Hepatocyte (in vitro differentiated cells): ENCODE data around the gene SHC4.

ENCODE experiments used
- EZH2 ChIP-seq: fragments of 200-600 bp; sonication (generic); IDR thresholded peaks from 2 replicates; pipeline ENCODE4 v1.6.1; 2016; ENCODE audit warnings: antibody characterized with exemption, mild to moderate bottlenecking, borderline replicate concordance
- TF ChIP-seq, protein P1 (sequence below): fragments of 200-600 bp; sonication (generic); IDR thresholded peaks from 2 replicates; pipeline ENCODE4 v1.5.1; 2016; ENCODE audit warnings: antibody characterized with exemption, mild to moderate bottlenecking; ENCODE audit not compliant: poor library complexity

DNA sequence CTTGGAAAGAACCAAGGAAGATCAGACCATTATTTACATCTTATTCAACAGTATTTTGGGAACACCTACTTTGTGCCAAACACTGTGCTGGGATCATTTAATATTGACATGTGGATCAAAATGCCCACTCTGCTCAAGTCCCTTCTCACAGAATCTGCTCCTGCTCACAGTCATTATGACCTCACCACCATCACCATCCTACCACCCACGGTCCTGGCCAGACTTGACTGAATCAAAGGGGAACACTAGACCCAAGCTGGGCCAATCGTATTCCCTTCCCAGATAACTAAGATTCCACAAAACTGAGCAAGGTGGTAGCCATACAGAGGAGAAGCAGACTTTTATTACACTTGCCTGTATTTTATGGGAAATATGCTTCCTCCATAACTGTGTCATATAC, 149.4 kb downstream of the SHC4 start:
- TF ChIP-seq, protein P1, sequence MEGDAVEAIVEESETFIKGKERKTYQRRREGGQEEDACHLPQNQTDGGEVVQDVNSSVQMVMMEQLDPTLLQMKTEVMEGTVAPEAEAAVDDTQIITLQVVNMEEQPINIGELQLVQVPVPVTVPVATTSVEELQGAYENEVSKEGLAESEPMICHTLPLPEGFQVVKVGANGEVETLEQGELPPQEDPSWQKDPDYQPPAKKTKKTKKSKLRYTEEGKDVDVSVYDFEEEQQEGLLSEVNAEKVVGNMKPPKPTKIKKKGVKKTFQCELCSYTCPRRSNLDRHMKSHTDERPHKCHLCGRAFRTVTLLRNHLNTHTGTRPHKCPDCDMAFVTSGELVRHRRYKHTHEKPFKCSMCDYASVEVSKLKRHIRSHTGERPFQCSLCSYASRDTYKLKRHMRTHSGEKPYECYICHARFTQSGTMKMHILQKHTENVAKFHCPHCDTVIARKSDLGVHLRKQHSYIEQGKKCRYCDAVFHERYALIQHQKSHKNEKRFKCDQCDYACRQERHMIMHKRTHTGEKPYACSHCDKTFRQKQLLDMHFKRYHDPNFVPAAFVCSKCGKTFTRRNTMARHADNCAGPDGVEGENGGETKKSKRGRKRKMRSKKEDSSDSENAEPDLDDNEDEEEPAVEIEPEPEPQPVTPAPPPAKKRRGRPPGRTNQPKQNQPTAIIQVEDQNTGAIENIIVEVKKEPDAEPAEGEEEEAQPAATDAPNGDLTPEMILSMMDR: no peak
- TF ChIP-seq EZH2: no peak
